Activated B cell treated with CpG ODN at 0.5 μM for 24 hours (primary cell): ENCODE data around the gene PXMP2. TPM values are rescaled to one million over a fixed set of nuclear protein-coding genes. Genes with fewer than 3 reads are reported as not detected.

Experiments used
- ATAC-seq: fragments of 200-7000 bp; cut with Tn5 transposase; one replicate; pipeline ENCODE4 v1.10.0; 2021; ENCODE audit warnings: low read depth, mild to moderate bottlenecking, moderate library complexity
- CTCF ChIA-PET: fragments of 350-600 bp; sonication (Branson Sonifier 250); formaldehyde crosslinking; loops from one replicate; lab custom pipeline; 2021; ENCODE audit warnings: antibody characterized with exemption; lab: Charles Lee
- POLR2A ChIA-PET: fragments of 350-600 bp; sonication (Branson Sonifier 250); formaldehyde crosslinking; loops from one replicate; lab custom pipeline; 2021; ENCODE audit warnings: antibody characterized with exemption; lab: Charles Lee
- DNase-seq: peaks from one replicate; pipeline ENCODE4 v3.0.0; 2022
- H3K27ac Mint-ChIP-seq: one replicate; pipeline ENCODE4 v1.8.0; 2020; ENCODE audit warnings: mixed read lengths
- H3K27me3 Mint-ChIP-seq: one replicate; pipeline ENCODE4 v1.8.0; 2021; ENCODE audit warnings: mixed read lengths
- H3K36me3 Mint-ChIP-seq: one replicate; pipeline ENCODE4 v1.8.0; 2021; ENCODE audit warnings: low read depth, mixed read lengths
- H3K4me1 Mint-ChIP-seq: one replicate; pipeline ENCODE4 v1.8.0; 2021; ENCODE audit warnings: mixed read lengths
- H3K4me3 Mint-ChIP-seq: one replicate; pipeline ENCODE4 v1.8.0; 2020; ENCODE audit warnings: mild to moderate bottlenecking, mixed read lengths
- H3K9me3 Mint-ChIP-seq: one replicate; pipeline ENCODE4 v1.8.0; 2020; ENCODE audit warnings: mixed read lengths
- CTCF ChIP-seq: fragments of 200-600 bp; IDR thresholded peaks from one replicate; pipeline ENCODE4 v1.8.0; 2022; ENCODE audit warnings: antibody characterized with exemption, mild to moderate bottlenecking
- intact Hi-C: fragments of 100-400 bp; cut with micrococcal nuclease; formaldehyde crosslinking; loops from one replicate; pipeline ENCODE4 v1.15.1; 2024
- total RNA-seq: library from RNA; stranded (reverse); gene quantifications from 2 replicates; pipeline ENCODE4 v1.2.3, GENCODE V29; 2022

PXMP2 gene
- 5.3 and 7.7 TPM in 2 replicates for total RNA-seq

GRCh38 chr12:132687211-132688164 lies at the start of gene PXMP2, which contains the start of gene POLE:
Gene PXMP2 (plus strand): TSS chr12:132687587. CDS start chr12:132687671, 84 bp downstream.
Gene POLE (minus strand): TSS chr12:132687342. CDS start chr12:132687315, 27 bp downstream.
- intact Hi-C loops = loop anchor here (1.0 to 2.0 kb wide), 7 partner anchors 23 to 350 kb away; partner anchors contain the start of genes ANKLE2, PGAM5 and ZNF84
- ChIA-PET POLR2A (interaction anchor here (0.6 kb wide), 1 partner anchor 211 kb away, joined by 3 read pairs; no protein-coding TSS in a partner anchor), CTCF (no interaction called here)
- no peak within 1 kb of the TSS for H3K27ac Mint-ChIP-seq
- peaks cover 16% of the 10 kb centered on the region for H3K4me1 Mint-ChIP-seq
- H3K27me3 Mint-ChIP-seq = no peaks in the 10 kb centered on the region
- no peaks in the 10 kb centered on the region for H3K36me3 Mint-ChIP-seq
- peak within 1 kb of the TSS; percentile 83 for H3K4me3 Mint-ChIP-seq
- no peaks in the 10 kb centered on the region for H3K9me3 Mint-ChIP-seq
- ATAC-seq = peak; percentile 95
- peak; percentile 91 for DNase-seq
- no peak for TF ChIP-seq CTCF

GRCh38 chr12:132637811-132638210 lies 49.6 kb upstream of the PXMP2 start:
- intact Hi-C loops = loop anchor here (2.0 kb wide), 1 partner anchor 37 kb away; no protein-coding TSS in a partner anchor
- TF ChIP-seq CTCF = no peak
- H3K36me3 Mint-ChIP-seq = peaks cover 78% of the 10 kb centered on the region
- no peaks in the 10 kb centered on the region for H3K9me3 Mint-ChIP-seq
- DNase-seq (no peak), ATAC-seq (no peak)
- H3K4me1 Mint-ChIP-seq = peaks cover 18% of the 10 kb centered on the region
- no peak overlapping the region for H3K27ac Mint-ChIP-seq
- no peak overlapping the region for H3K4me3 Mint-ChIP-seq
- ChIA-PET POLR2A (no interaction called here), CTCF (interaction anchor here (1.9 kb wide), 1 partner anchor 9 kb away, joined by 6 read pairs; no protein-coding TSS in a partner anchor)
- H3K27me3 Mint-ChIP-seq = no peaks in the 10 kb centered on the region

- POLR2A ChIA-PET = no interaction called here
- H3K9me3 Mint-ChIP-seq = no peaks in the 10 kb centered on the region
- DNase-seq (no peak), ATAC-seq (no peak)
- CTCF ChIA-PET = interaction anchor here (1.2 to 1.9 kb wide), 5 partner anchors 10 to 485 kb away, joined by 3 to 6 read pairs (median 5); no protein-coding TSS in a partner anchor
- intact Hi-C loops = loop anchor here (2.0 kb wide), 1 partner anchor 38 kb away; no protein-coding TSS in a partner anchor
- H3K27ac Mint-ChIP-seq = no peak overlapping the region
- H3K4me3 Mint-ChIP-seq = no peak overlapping the region
- no peak for TF ChIP-seq CTCF
- no peaks in the 10 kb centered on the region for H3K27me3 Mint-ChIP-seq
- H3K4me1 Mint-ChIP-seq = peaks cover 9% of the 10 kb centered on the region
- H3K36me3 Mint-ChIP-seq = peaks cover 75% of the 10 kb centered on the region
These were observed 48.6 kb upstream of the PXMP2 start for GRCh38 chr12:132638541-132639408.

GRCh38 chr12:132639956-132640520 lies 47.3 kb upstream of the PXMP2 start:
- H3K27ac Mint-ChIP-seq = no peak overlapping the region
- DNase-seq (no peak), ATAC-seq (no peak)
- H3K4me1 Mint-ChIP-seq = peaks cover 2% of the 10 kb centered on the region
- ChIA-PET POLR2A (no interaction called here), CTCF (interaction anchor here (0.9 kb wide), 1 partner anchor 25 kb away, joined by 3 read pairs; no protein-coding TSS in a partner anchor)
- H3K27me3 Mint-ChIP-seq = no peaks in the 10 kb centered on the region
- no peak overlapping the region for H3K4me3 Mint-ChIP-seq
- intact Hi-C loops = loop anchor here (2.0 kb wide), 1 partner anchor 39 kb away; no protein-coding TSS in a partner anchor
- no peaks in the 10 kb centered on the region for H3K9me3 Mint-ChIP-seq
- no peak for TF ChIP-seq CTCF
- H3K36me3 Mint-ChIP-seq = peaks cover 64% of the 10 kb centered on the region
